K562 (cell line): ENCODE data around the gene ZNF687. TPM values are rescaled to one million over a fixed set of nuclear protein-coding genes. Genes with fewer than 3 reads are reported as not detected.
A peak's percentile ranks its signal among the peaks of the same experiment; 100 is the strongest.

Source experiments
- ARID3A ChIP-seq: IDR thresholded peaks from 2 replicates; pipeline ENCODE4 v1.6.1; 2012; ENCODE audit warnings: low read depth, low read length, improper control_type of control experiment, borderline replicate concordance
- ELF4 ChIP-seq: fragments of 450-650 bp; formaldehyde crosslinking; IDR thresholded peaks from 2 replicates; pipeline ENCODE4 v1.4.0; 2022; ENCODE audit warnings: missing genetic modification characterization
- FOXA3 ChIP-seq, 2 experiments: fragments of 450-650 bp in 1 of 2; sonication (generic) in 1 of 2; formaldehyde crosslinking; IDR thresholded peaks in 1 of 2; conservative IDR thresholded peaks in 1 of 2; 2 replicates each; pipeline versions ENCODE4 v1.4.0 to v1.8.0; 2020 to 2022; ENCODE audit warnings: mild to moderate bottlenecking in 2 of 2, missing genetic modification reagents in 1 of 2
- FOXM1 ChIP-seq, 2 experiments: fragments of 450-650 bp in 1 of 2; sonication (generic) in 1 of 2; formaldehyde crosslinking in 1 of 2; IDR thresholded peaks; 2 replicates each; pipeline versions ENCODE4 v1.6.1 to v1.9.0; 2017 to 2022; ENCODE audit warnings: low read depth in 2 of 2, mild to moderate bottlenecking in 2 of 2, missing genetic modification reagents in 1 of 2, moderate library complexity in 1 of 2
- HDAC1 ChIP-seq, 2 experiments: fragments of 450-650 bp; IDR thresholded peaks; 2 replicates each; pipeline ENCODE4 v1.6.1; 2016 to 2017; ENCODE audit warnings: inconsistent platforms in 1 of 2, mild to moderate bottlenecking in 1 of 2, moderate library complexity in 1 of 2
- KDM1A ChIP-seq, 2 experiments: fragments of 450-650 bp; IDR thresholded peaks; 2 replicates each; pipeline ENCODE4 v1.6.1; 2016; ENCODE audit warnings: mild to moderate bottlenecking in 2 of 2
- LCOR ChIP-seq: sonication (generic); formaldehyde crosslinking; IDR thresholded peaks from 2 replicates; pipeline ENCODE4 v1.8.0; 2022; ENCODE audit warnings: mild to moderate bottlenecking, missing genetic modification reagents
- MAZ ChIP-seq, 2 experiments: fragments of 450-650 bp in 1 of 2; sonication (generic) in 1 of 2; formaldehyde crosslinking; IDR thresholded peaks in 1 of 2; conservative IDR thresholded peaks in 1 of 2; 2 replicates each; pipeline versions ENCODE4 v1.4.0 to v1.5.0; 2020; ENCODE audit warnings: mild to moderate bottlenecking in 1 of 2, missing genetic modification reagents in 1 of 2
- MYC ChIP-seq, 2 experiments: fragments of 250-450 bp in 1 of 2; sonication (Bioruptor Pico) in 1 of 2; IDR thresholded peaks; 2 replicates each; pipeline versions ENCODE4 v1.5.1 to v1.6.1; 2012 to 2021; ENCODE audit warnings: low read depth in 2 of 2, borderline replicate concordance in 1 of 2, improper control_type of control experiment in 1 of 2, low read length in 1 of 2, mild to moderate bottlenecking in 1 of 2, moderate library complexity in 1 of 2
- PHB ChIP-seq: fragments of 250-450 bp; sonication (Bioruptor Pico); IDR thresholded peaks from 2 replicates; pipeline ENCODE4 v1.5.0; 2021
- PHF21A ChIP-seq: fragments of 450-650 bp; IDR thresholded peaks from 2 replicates; pipeline ENCODE4 v1.6.1; 2017; ENCODE audit warnings: low read depth, borderline replicate concordance
- POLR2A ChIP-seq: fragments of 450-650 bp; conservative IDR thresholded peaks from 2 replicates; pipeline ENCODE4 v1.6.1; 2016
- ZBTB33 ChIP-seq: sonication (generic); formaldehyde crosslinking; IDR thresholded peaks from 2 replicates; pipeline ENCODE4 v1.8.1; 2023; ENCODE audit warnings: mild to moderate bottlenecking, missing genetic modification reagents
- ZC3H11A ChIP-seq: IDR thresholded peaks from 2 replicates; pipeline ENCODE4 v1.6.1; 2012; ENCODE audit warnings: low read depth, low read length, improper control_type of control experiment
- ZEB2 ChIP-seq: fragments of 450-650 bp; IDR thresholded peaks from 2 replicates; pipeline ENCODE4 v1.6.1; 2016
- ZFP36 ChIP-seq: fragments of 150-350 bp; IDR thresholded peaks from 2 replicates; pipeline ENCODE4 v1.6.1; 2018; ENCODE audit warnings: low read length, low read depth; ENCODE audit not compliant: partially characterized antibody
- ZNF57 ChIP-seq: fragments of 450-650 bp; formaldehyde crosslinking; IDR thresholded peaks from 2 replicates; pipeline ENCODE4 v1.4.0; 2020; ENCODE audit warnings: mild to moderate bottlenecking, moderate library complexity
- polyA plus RNA-seq, 8 experiments: library from polyadenylated mRNA; depleted of rRNA in 4 of 8; stranded (reverse) in 5 of 8; unstranded in 3 of 8; fragments of >200 nt; fragmentation: Nextera tagmentation in 2 of 8; fragmentation: Illumina TruSeq in 1 of 8; extraction: Ambion mirVana in 2 of 8; extraction: Trizol in 1 of 8; gene quantifications; 2 replicates each; pipeline versions ENCODE4 v1.2.1 to v1.2.3, GENCODE V29; 2011 to 2014; ENCODE audit warnings: inconsistent platforms in 1 of 8, missing spikeins in 1 of 8
- total RNA-seq, 7 experiments: library from RNA; depleted of rRNA in 6 of 7; stranded (reverse); fragments of >200 nt in 6 of 7; fragmentation: Illumina TruSeq in 2 of 7; extraction: Trizol in 2 of 7; gene quantifications; 2 replicates each; pipeline versions ENCODE4 v1.2.1 to v1.2.3, GENCODE V29; 2011 to 2021; ENCODE audit warnings: low replicate concordance in 1 of 7
- TF ChIP-seq, protein P1 (sequence below), 2 experiments: fragments of 200-800 bp in 1 of 2; sonication (Bioruptor generic) in 1 of 2; sonication (generic) in 1 of 2; formaldehyde crosslinking in 1 of 2; IDR thresholded peaks in 1 of 2; conservative IDR thresholded peaks in 1 of 2; 2 replicates each; pipeline versions ENCODE4 v1.5.0 to v1.6.1; 2016 to 2020; ENCODE audit warnings: missing compliant biosample characterization in 1 of 2, missing genetic modification characterization in 1 of 2, missing genetic modification reagents in 1 of 2
- TF ChIP-seq, protein P2 (sequence below): fragments of 450-650 bp; formaldehyde crosslinking; IDR thresholded peaks from 2 replicates; pipeline ENCODE4 v1.4.0; 2022; ENCODE audit warnings: mild to moderate bottlenecking, moderate library complexity

The ZNF687 gene
- total and polyA plus RNA-seq, 9 of the 15 experiments (the other 6 are each of a cell fraction or from before 2014, with no cell fraction given), result 0.13 to 26.4 (median 10.6) TPM

DNA sequence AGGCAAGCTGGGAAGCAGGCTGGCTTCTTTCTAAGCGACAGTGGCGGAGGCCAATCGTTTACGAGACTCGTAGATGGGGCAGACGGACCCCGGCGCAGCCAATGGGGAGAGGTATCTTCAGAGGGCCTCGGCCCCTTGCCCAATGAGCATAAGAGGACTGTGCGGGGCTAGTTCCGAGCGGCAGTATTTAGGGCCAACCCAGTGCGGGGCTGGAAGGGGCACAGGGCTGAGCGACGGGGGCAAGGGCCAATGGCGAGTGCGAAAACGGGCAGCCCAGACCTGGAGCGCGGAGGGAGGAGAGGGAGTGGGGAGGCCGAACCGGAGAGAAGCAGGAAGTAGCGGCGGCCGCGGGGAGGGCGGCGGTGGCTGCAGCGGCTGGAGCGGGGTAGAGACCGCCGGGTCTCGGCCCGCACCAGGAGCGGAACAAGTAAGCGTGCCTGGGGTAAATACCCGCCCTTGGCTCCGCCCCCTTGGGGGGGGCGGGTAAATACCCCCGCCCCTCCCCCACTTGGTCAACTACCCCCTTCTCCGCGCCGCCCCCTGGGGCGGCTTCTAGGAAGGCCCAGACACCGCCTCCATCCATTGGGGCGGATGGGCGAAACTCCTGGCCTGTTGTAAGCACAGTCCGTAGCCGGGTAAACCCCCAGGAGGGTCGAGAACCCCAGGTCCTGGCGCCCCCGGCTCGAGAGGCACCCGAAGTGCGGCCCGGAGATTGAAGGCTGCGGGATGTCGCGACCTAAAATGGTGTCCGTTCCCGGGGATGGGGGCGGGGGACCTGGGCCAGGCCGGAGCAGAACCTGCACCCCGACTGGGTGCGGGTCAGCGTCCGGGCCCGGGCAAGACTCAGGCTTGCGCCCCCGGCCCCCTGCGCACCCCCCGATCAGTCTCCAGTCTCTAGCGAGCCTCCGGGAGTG, at the start of gene ZNF687 (continued):
- no peak; the same call in 1 of the 2 replicates for TF ChIP-seq FOXM1 (IDR thresholded peaks at IDR 0.05; ENCODE audit: low read depth)
- 0 out of 2 replicates have a peak, but pooled peaks have one; percentile 4 for TF ChIP-seq FOXM1 (CRISPR knock-in tag; IDR thresholded peaks at IDR 0.05; ENCODE audit: low read depth)
- peak; percentile 20; the same call in 1 of the 2 replicates for TF ChIP-seq MYC (IDR thresholded peaks at IDR 0.05; ENCODE audit: low read depth, low read length)
- TF ChIP-seq MYC (CRISPR knock-in tag; IDR thresholded peaks at IDR 0.05; ENCODE audit: borderline replicate concordance, low read depth), result no peak
- TF ChIP-seq, protein P1, sequence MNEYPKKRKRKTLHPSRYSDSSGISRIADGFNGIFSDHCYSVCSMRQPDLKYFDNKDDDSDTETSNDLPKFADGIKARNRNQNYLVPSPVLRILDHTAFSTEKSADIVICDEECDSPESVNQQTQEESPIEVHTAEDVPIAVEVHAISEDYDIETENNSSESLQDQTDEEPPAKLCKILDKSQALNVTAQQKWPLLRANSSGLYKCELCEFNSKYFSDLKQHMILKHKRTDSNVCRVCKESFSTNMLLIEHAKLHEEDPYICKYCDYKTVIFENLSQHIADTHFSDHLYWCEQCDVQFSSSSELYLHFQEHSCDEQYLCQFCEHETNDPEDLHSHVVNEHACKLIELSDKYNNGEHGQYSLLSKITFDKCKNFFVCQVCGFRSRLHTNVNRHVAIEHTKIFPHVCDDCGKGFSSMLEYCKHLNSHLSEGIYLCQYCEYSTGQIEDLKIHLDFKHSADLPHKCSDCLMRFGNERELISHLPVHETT (CRISPR knock-in tag; conservative IDR thresholded peaks at IDR 0.05 in 1 of 2, IDR thresholded peaks at IDR 0.05 in 1 of 2), result peak in 1 of 2 experiments; percentile 81; a peak in 2 of 4 replicates
- TF ChIP-seq MAZ (CRISPR knock-in tag; conservative IDR thresholded peaks at IDR 0.05 in 1 of 2, IDR thresholded peaks at IDR 0.05 in 1 of 2), result peak; percentile 90
- TF ChIP-seq ZNF57 (CRISPR knock-in tag), result 0 out of 2 replicates have a peak, but pooled peaks have one; percentile 47
- peak; percentile 99 for TF ChIP-seq ARID3A
- TF ChIP-seq ZC3H11A, result no peak
- TF ChIP-seq ZEB2, result no peak
- TF ChIP-seq PHF21A, result peak; percentile 28; the same call in 1 of the 2 replicates
- TF ChIP-seq, protein P2, sequence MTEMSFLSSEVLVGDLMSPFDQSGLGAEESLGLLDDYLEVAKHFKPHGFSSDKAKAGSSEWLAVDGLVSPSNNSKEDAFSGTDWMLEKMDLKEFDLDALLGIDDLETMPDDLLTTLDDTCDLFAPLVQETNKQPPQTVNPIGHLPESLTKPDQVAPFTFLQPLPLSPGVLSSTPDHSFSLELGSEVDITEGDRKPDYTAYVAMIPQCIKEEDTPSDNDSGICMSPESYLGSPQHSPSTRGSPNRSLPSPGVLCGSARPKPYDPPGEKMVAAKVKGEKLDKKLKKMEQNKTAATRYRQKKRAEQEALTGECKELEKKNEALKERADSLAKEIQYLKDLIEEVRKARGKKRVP (CRISPR knock-in tag), result no peak
- TF ChIP-seq ZFP36, result peak; percentile 39
- no peak for TF ChIP-seq ZBTB33 (CRISPR knock-in tag)
- no peak for TF ChIP-seq LCOR (CRISPR knock-in tag)
- TF ChIP-seq FOXA3 (CRISPR knock-in tag; conservative IDR thresholded peaks at IDR 0.05 in 1 of 2, IDR thresholded peaks at IDR 0.05 in 1 of 2), result peak; percentile 23 to 58; a peak in 2 of 4 replicates
- peak; percentile 11; the same call in 1 of the 2 replicates for TF ChIP-seq POLR2A
- TF ChIP-seq KDM1A (IDR thresholded peaks at IDR 0.05), result peak in 1 of 2 experiments; percentile 69; a peak in 1 of 4 replicates
- peak; percentile 98 for TF ChIP-seq ELF4 (CRISPR knock-in tag)
- TF ChIP-seq HDAC1 (IDR thresholded peaks at IDR 0.05), result peak in 1 of 2 experiments; percentile 22; a peak in 1 of 4 replicates
- TF ChIP-seq PHB (CRISPR knock-in tag), result no peak
